Uterus (tissue), 2 donors: Measurements from ENCODE around the gene PTPRD.

ENCODE experiments used
- CTCF ChIP-seq, 4 experiments: fragments of 200-600 bp in 2 of 4; fragments of 450-650 bp in 2 of 4; sonication (generic) in 2 of 4; IDR thresholded peaks; one replicate each; pipeline ENCODE4 v1.5.1; 2016 to 2019; ENCODE audit warnings: antibody characterized with exemption in 4 of 4, mild to moderate bottlenecking in 2 of 4, moderate library complexity in 1 of 4
- POLR2A ChIP-seq, 2 donors: fragments of 450-650 bp; IDR thresholded peaks; one replicate each; pipeline ENCODE4 v1.6.1; 2016; ENCODE audit warnings: antibody characterized with exemption in 2 of 2, mild to moderate bottlenecking in 1 of 2, moderate library complexity in 1 of 2

- TF ChIP-seq CTCF (IDR thresholded peaks at IDR 0.05) (no peak), POLR2A (IDR thresholded peaks at IDR 0.05) (no peak)
Measured at GRCh38 chr9:10054456-10054855, 558.3 kb downstream of the PTPRD start.
